IMR-90 (cell line): ENCODE measurements around the gene COL9A3. TPM values are rescaled to one million over a fixed set of nuclear protein-coding genes. Genes with fewer than 3 reads are reported as not detected.

Experiments
- ATAC-seq: fragments of 200-7000 bp; cut with Tn5 transposase; 2 replicates; pipeline ENCODE4 v1.9.1; 2020; ENCODE audit warnings: low read depth, mild to moderate bottlenecking, moderate library complexity
- BruUV-seq: library from RNA; stranded (reverse); fragments of 400-500 nt; replicated peaks from 2 replicates; lab custom pipeline; 2021; lab: Mats Ljungman, UMichigan
- CTCF ChIA-PET: fragments of 300-600 bp; formaldehyde crosslinking; extraction: SDS; loops from one replicate; lab custom pipeline; 2021; ENCODE audit warnings: antibody characterized with exemption; lab: Yijun Ruan, JAX
- POLR2A ChIA-PET: fragments of 300-600 bp; sonication (Branson Sonifier 250); formaldehyde crosslinking; loops from one replicate; lab custom pipeline; 2022; ENCODE audit warnings: antibody characterized with exemption; ENCODE audit not compliant: unreplicated experiment; lab: Charles Lee
- DNase-seq: peaks from one replicate; pipeline ENCODE4 v3.0.0; 2013
- H2AFZ ChIP-seq: replicated peaks from 2 replicates; pipeline ENCODE3; 2013; ENCODE audit warnings: low read length, mild to moderate bottlenecking; ENCODE audit not compliant: poor library complexity
- H2AK5ac ChIP-seq: 2 replicates; pipeline ENCODE4 v1.6.1; 2013; ENCODE audit warnings: low read depth, low read length, inconsistent platforms
- H2AK9ac ChIP-seq: replicated peaks from 2 replicates; pipeline ENCODE3; 2013; ENCODE audit warnings: mild to moderate bottlenecking, low read depth, low read length, moderate library complexity; ENCODE audit not compliant: poor library complexity
- H2BK120ac ChIP-seq: 2 replicates; pipeline ENCODE4 v1.6.1; 2013; ENCODE audit warnings: low read depth, low read length, inconsistent platforms
- H2BK15ac ChIP-seq: 3 replicates; pipeline ENCODE4 v1.6.1; 2013; ENCODE audit warnings: low read depth, low read length, inconsistent platforms
- H2BK20ac ChIP-seq: 2 replicates; pipeline ENCODE4 v1.6.1; 2013; ENCODE audit warnings: low read depth, mild to moderate bottlenecking, inconsistent platforms, low read length, moderate library complexity
- H2BK5ac ChIP-seq: 2 replicates; pipeline ENCODE4 v1.6.1; 2013; ENCODE audit warnings: mild to moderate bottlenecking, low read depth, low read length, inconsistent platforms; ENCODE audit not compliant: poor library complexity, severe bottlenecking
- H3K14ac ChIP-seq: replicated peaks from 2 replicates; pipeline ENCODE4 v1.6.1; 2013; ENCODE audit warnings: low read depth, low read length, inconsistent platforms
- H3K18ac ChIP-seq: 2 replicates; pipeline ENCODE4 v1.6.1; 2013; ENCODE audit warnings: low read depth, low read length, control low read depth
- H3K23ac ChIP-seq: 2 replicates; pipeline ENCODE4 v1.6.1; 2013; ENCODE audit warnings: low read depth, low read length, inconsistent platforms
- H3K27ac ChIP-seq: 2 replicates; pipeline ENCODE4 v1.5.1; 2013; ENCODE audit warnings: mild to moderate bottlenecking, control low read depth, low read length; ENCODE audit not compliant: insufficient read depth
- H3K27me3 ChIP-seq: 2 replicates; pipeline ENCODE4 v1.6.1; 2013; ENCODE audit warnings: low read length; ENCODE audit not compliant: control insufficient read depth, insufficient read depth
- H3K36me3 ChIP-seq: 2 replicates; pipeline ENCODE4 v1.6.1; 2013; ENCODE audit warnings: low read length, mixed read lengths; ENCODE audit not compliant: control insufficient read depth, insufficient read depth
- H3K4ac ChIP-seq: 2 replicates; pipeline ENCODE4 v1.6.1; 2013; ENCODE audit warnings: low read depth, low read length, inconsistent platforms
- H3K4me1 ChIP-seq: 2 replicates; pipeline ENCODE4 v1.6.1; 2013; ENCODE audit warnings: low read length, mixed read lengths; ENCODE audit not compliant: control insufficient read depth, insufficient read depth
- H3K4me2 ChIP-seq: 2 replicates; pipeline ENCODE4 v1.6.1; 2013; ENCODE audit warnings: low read depth, mild to moderate bottlenecking, control low read depth, low read length, moderate library complexity
- H3K4me3 ChIP-seq: 2 replicates; pipeline ENCODE4 v1.5.1; 2013; ENCODE audit warnings: low read depth, mild to moderate bottlenecking, control low read depth, low read length, moderate library complexity; ENCODE audit not compliant: insufficient read depth
- H3K56ac ChIP-seq: 2 replicates; pipeline ENCODE4 v1.6.1; 2013; ENCODE audit warnings: low read length, inconsistent platforms; ENCODE audit not compliant: insufficient read depth; ENCODE audit errors: extremely low read depth
- H3K79me1 ChIP-seq, 2 experiments: 2 replicates each; pipeline ENCODE4 v1.6.1; 2013; ENCODE audit warnings: low read length in 2 of 2, inconsistent platforms in 1 of 2, low read depth in 1 of 2
- H3K9ac ChIP-seq: 2 replicates; pipeline ENCODE4 v1.6.1; 2013; ENCODE audit warnings: low read depth, low read length, control low read depth
- H3K9me1 ChIP-seq: 2 replicates; pipeline ENCODE4 v1.6.1; 2013; ENCODE audit warnings: low read length, inconsistent platforms; ENCODE audit not compliant: insufficient read depth
- H3K9me3 ChIP-seq: 2 replicates; pipeline ENCODE4 v1.6.1; 2013; ENCODE audit warnings: low read length; ENCODE audit not compliant: control insufficient read depth, insufficient read depth
- H4K20me1 ChIP-seq: 2 replicates; pipeline ENCODE4 v1.6.1; 2013; ENCODE audit warnings: low read length, inconsistent platforms; ENCODE audit not compliant: insufficient read depth
- H4K5ac ChIP-seq: 2 replicates; pipeline ENCODE4 v1.6.1; 2013; ENCODE audit warnings: mild to moderate bottlenecking, low read depth, low read length, control low read depth
- H4K8ac ChIP-seq, 2 experiments: 2 replicates each; pipeline ENCODE4 v1.6.1; 2013; ENCODE audit warnings: low read depth in 2 of 2, low read length in 2 of 2, control low read depth in 1 of 2, inconsistent platforms in 1 of 2
- H4K91ac ChIP-seq: 2 replicates; pipeline ENCODE4 v1.6.1; 2013; ENCODE audit warnings: low read depth, low read length, inconsistent platforms; ENCODE audit not compliant: insufficient read depth
- BHLHE40 ChIP-seq: fragments of 150-350 bp; IDR thresholded peaks from 2 replicates; pipeline ENCODE4 v1.6.1; 2016; ENCODE audit warnings: mild to moderate bottlenecking, low read depth, low read length
- CEBPB ChIP-seq: IDR thresholded peaks from 2 replicates; pipeline ENCODE4 v1.6.1; 2012; ENCODE audit warnings: low read depth, low read length, improper control_type of control experiment
- CHD1 ChIP-seq: IDR thresholded peaks from 2 replicates; pipeline ENCODE4 v1.6.1; 2012; ENCODE audit warnings: low read depth, low read length, improper control_type of control experiment
- FOS ChIP-seq: fragments of 150-350 bp; IDR thresholded peaks from 2 replicates; pipeline ENCODE4 v1.6.1; 2016; ENCODE audit warnings: low read depth, low read length
- MAFK ChIP-seq: IDR thresholded peaks from 2 replicates; pipeline ENCODE4 v1.6.1; 2012; ENCODE audit warnings: low read depth, low read length, improper control_type of control experiment
- MAZ ChIP-seq: IDR thresholded peaks from 2 replicates; pipeline ENCODE4 v1.6.1; 2012; ENCODE audit warnings: low read depth, mild to moderate bottlenecking, low read length, improper control_type of control experiment, moderate library complexity, borderline replicate concordance
- MXI1 ChIP-seq: IDR thresholded peaks from 2 replicates; pipeline ENCODE4 v1.6.1; 2012; ENCODE audit warnings: low read depth, mild to moderate bottlenecking, low read length, moderate library complexity, borderline replicate concordance
- NFE2L2 ChIP-seq: fragments of 150-350 bp; IDR thresholded peaks from 2 replicates; pipeline ENCODE4 v1.6.1; 2016; ENCODE audit warnings: low read depth, mild to moderate bottlenecking, low read length
- POLR2A ChIP-seq: IDR thresholded peaks from 2 replicates; pipeline ENCODE4 v1.6.1; 2012; ENCODE audit warnings: mild to moderate bottlenecking, low read depth, low read length
- RAD21 ChIP-seq: IDR thresholded peaks from 2 replicates; pipeline ENCODE4 v1.6.1; 2012; ENCODE audit warnings: low read length, improper control_type of control experiment
- RCOR1 ChIP-seq: IDR thresholded peaks from 2 replicates; pipeline ENCODE4 v1.6.1; 2012; ENCODE audit warnings: mild to moderate bottlenecking, low read length, improper control_type of control experiment; ENCODE audit not compliant: insufficient replicate concordance
- RFX5 ChIP-seq: IDR thresholded peaks from 2 replicates; pipeline ENCODE4 v1.8.0; 2012; ENCODE audit warnings: low read depth, mild to moderate bottlenecking, low read length, moderate library complexity
- SMC3 ChIP-seq: fragments of 150-350 bp; IDR thresholded peaks from 2 replicates; pipeline ENCODE4 v1.6.1; 2016; ENCODE audit warnings: low read depth, mild to moderate bottlenecking, antibody characterized with exemption, low read length, moderate library complexity
- WGBS, 2 experiments: methylation state at CpG; one replicate each; pipeline versions ENCODE4 v1.1.5 to v1.1.7; 2013; ENCODE audit warnings: missing lambda C conversion rate in 2 of 2; ENCODE audit not compliant: insufficient read length in 1 of 2; ENCODE audit errors: extremely low coverage in 2 of 2; 5-methylcytosine and 5-hydroxymethylcytosine counted together
- dilution Hi-C: fragments of 300-500 bp; cut with HindIII; formaldehyde crosslinking; loops from one replicate; pipeline ENCODE4 v1.14.3; 2018; ENCODE audit warnings: low sequenced_read_pairs; ENCODE audit not compliant: unreplicated experiment
- in situ Hi-C: fragments of 300-500 bp; cut with MboI; formaldehyde crosslinking; loops from 3 replicates; pipeline ENCODE4 v1.14.3; 2019; ENCODE audit warnings: low sequenced_read_pairs, inconsistent platforms, mixed read lengths
- intact Hi-C: fragments of 100-400 bp; cut with micrococcal nuclease; formaldehyde crosslinking; loops from 2 replicates; pipeline ENCODE4 v1.10.0; 2022
- polyA plus RNA-seq, 3 experiments: library from polyadenylated mRNA; depleted of rRNA; stranded (reverse); fragments of >200 nt; gene quantifications; 2 replicates each; pipeline ENCODE4 v1.2.3, GENCODE V29; 2012; ENCODE audit warnings: low replicate concordance in 1 of 3
- total RNA-seq: library from RNA; depleted of rRNA; stranded (reverse); fragments of >200 nt; gene quantifications from 2 replicates; pipeline ENCODE4 v1.2.3, GENCODE V29; 2012
- TF ChIP-seq, protein P1 (sequence below): conservative IDR thresholded peaks from 2 replicates; pipeline ENCODE4 v1.5.1; 2012; ENCODE audit warnings: mild to moderate bottlenecking, low read depth, low read length, improper control_type of control experiment
- TF ChIP-seq, protein P2 (sequence below): fragments of 150-350 bp; IDR thresholded peaks from 2 replicates; pipeline ENCODE4 v1.6.1; 2016; ENCODE audit warnings: low read depth, mild to moderate bottlenecking, low read length, moderate library complexity, borderline replicate concordance
- TF ChIP-seq, protein P3 (sequence below): fragments of 150-350 bp; IDR thresholded peaks from 2 replicates; pipeline ENCODE4 v1.6.1; 2017; ENCODE audit warnings: mild to moderate bottlenecking, antibody characterized with exemption, low read length, low read depth

The COL9A3 gene
- total and polyA plus RNA-seq, 2 of the 4 experiments (the other 2 are of a cell fraction) = 0.36 to 1.4 TPM

DNA sequence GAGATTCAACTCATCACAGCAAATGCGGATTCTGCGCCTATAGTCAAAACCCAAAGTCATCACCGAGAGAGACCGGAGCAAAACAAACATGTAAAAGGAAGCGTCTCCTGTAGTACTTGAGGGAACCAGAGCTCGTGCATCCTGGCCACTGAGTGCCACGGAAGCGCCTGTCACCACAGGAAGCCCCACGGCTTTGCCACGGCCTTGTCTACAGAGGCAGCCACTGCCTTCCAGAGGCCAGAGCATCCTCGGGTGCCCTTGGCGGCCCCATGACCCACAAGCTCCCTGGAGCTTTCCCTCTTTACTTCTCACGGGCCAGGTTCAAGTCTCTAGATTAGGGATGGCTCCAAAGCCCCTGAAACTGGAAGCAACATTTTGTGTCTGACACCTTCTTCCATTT lies 37.3 kb downstream of the COL9A3 start:
- H3K4me3 ChIP-seq = no peak overlapping the region
- ChIA-PET CTCF (no interaction called here), POLR2A (no interaction called here)
- no peak overlapping the region for H2BK120ac ChIP-seq
- H3K14ac ChIP-seq = no peak overlapping the region
- intact Hi-C loops = no loop called here
- TF ChIP-seq BHLHE40 (no peak), POLR2A (no peak), MAFK (no peak), CEBPB (no peak), MXI1 (no peak), RCOR1 (no peak), MAZ (no peak), CHD1 (no peak), SMC3 (no peak), RFX5 (no peak), NFE2L2 (no peak), RAD21 (no peak), FOS (no peak)
- TF ChIP-seq, protein P1, sequence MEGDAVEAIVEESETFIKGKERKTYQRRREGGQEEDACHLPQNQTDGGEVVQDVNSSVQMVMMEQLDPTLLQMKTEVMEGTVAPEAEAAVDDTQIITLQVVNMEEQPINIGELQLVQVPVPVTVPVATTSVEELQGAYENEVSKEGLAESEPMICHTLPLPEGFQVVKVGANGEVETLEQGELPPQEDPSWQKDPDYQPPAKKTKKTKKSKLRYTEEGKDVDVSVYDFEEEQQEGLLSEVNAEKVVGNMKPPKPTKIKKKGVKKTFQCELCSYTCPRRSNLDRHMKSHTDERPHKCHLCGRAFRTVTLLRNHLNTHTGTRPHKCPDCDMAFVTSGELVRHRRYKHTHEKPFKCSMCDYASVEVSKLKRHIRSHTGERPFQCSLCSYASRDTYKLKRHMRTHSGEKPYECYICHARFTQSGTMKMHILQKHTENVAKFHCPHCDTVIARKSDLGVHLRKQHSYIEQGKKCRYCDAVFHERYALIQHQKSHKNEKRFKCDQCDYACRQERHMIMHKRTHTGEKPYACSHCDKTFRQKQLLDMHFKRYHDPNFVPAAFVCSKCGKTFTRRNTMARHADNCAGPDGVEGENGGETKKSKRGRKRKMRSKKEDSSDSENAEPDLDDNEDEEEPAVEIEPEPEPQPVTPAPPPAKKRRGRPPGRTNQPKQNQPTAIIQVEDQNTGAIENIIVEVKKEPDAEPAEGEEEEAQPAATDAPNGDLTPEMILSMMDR = no peak
- TF ChIP-seq, protein P2, sequence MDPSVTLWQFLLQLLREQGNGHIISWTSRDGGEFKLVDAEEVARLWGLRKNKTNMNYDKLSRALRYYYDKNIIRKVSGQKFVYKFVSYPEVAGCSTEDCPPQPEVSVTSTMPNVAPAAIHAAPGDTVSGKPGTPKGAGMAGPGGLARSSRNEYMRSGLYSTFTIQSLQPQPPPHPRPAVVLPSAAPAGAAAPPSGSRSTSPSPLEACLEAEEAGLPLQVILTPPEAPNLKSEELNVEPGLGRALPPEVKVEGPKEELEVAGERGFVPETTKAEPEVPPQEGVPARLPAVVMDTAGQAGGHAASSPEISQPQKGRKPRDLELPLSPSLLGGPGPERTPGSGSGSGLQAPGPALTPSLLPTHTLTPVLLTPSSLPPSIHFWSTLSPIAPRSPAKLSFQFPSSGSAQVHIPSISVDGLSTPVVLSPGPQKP = no peak
- TF ChIP-seq, protein P3, sequence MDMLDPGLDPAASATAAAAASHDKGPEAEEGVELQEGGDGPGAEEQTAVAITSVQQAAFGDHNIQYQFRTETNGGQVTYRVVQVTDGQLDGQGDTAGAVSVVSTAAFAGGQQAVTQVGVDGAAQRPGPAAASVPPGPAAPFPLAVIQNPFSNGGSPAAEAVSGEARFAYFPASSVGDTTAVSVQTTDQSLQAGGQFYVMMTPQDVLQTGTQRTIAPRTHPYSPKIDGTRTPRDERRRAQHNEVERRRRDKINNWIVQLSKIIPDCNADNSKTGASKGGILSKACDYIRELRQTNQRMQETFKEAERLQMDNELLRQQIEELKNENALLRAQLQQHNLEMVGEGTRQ = no peak
- no peak overlapping the region for H3K9ac ChIP-seq
- no peaks in the 10 kb centered on the region for H3K27me3 ChIP-seq
- H3K79me1 ChIP-seq = peaks cover 18 to 48% of the 10 kb centered on the region in 2 experiments
- H3K27ac ChIP-seq = no peak overlapping the region
- no peak overlapping the region for H3K18ac ChIP-seq
- no peak overlapping the region for H2BK20ac ChIP-seq
- H3K36me3 ChIP-seq = peaks cover 27% of the 10 kb centered on the region
- no peak for ATAC-seq
- no peak overlapping the region for H2AK5ac ChIP-seq
- H3K23ac ChIP-seq = no peak overlapping the region
- no peak overlapping the region for H2BK5ac ChIP-seq
- H3K9me1 ChIP-seq = peaks cover 4% of the 10 kb centered on the region; the same call in 1 of the 2 replicates
- H3K4me2 ChIP-seq = no peak overlapping the region
- H3K4ac ChIP-seq = no peak overlapping the region
- DNase-seq = no peak
- H2BK15ac ChIP-seq = no peak overlapping the region
- no peak overlapping the region for H4K91ac ChIP-seq
- H3K56ac ChIP-seq = no peak overlapping the region
- no TSS peak for BruUV-seq
- in situ Hi-C loops = no loop called here
- peak overlapping the region; percentile 41 for H2AFZ ChIP-seq
- peaks cover 17% of the 10 kb centered on the region; the same call in 1 of the 2 replicates for H4K20me1 ChIP-seq
- no peaks in the 10 kb centered on the region for H3K4me1 ChIP-seq
- dilution Hi-C loops = no loop called here
- WGBS, 2 experiments = 98% methylated on average over 8 of the region's 13 CpGs; no CpG with 5 or more reads in 1 of the 2 experiments
- no peak overlapping the region for H4K5ac ChIP-seq
- no peak overlapping the region for H2AK9ac ChIP-seq
- H3K9me3 ChIP-seq = no peaks in the 10 kb centered on the region
- no peak overlapping the region for H4K8ac ChIP-seq
